K562 (cell line): ENCODE results near the gene KCNA2. TPM values are rescaled to one million over a fixed set of nuclear protein-coding genes. Genes with fewer than 3 reads are reported as not detected.

Experiments used
- ATAC-seq: fragments of 200-7000 bp; cut with Tn5 transposase; 3 replicates; pipeline ENCODE4 v1.9.1; 2020; ENCODE audit warnings: moderate library complexity
- BruUV-seq: library from RNA; stranded (reverse); fragments of 400-500 nt; replicated peaks from 2 replicates; lab custom pipeline; 2021; lab: Mats Ljungman, UMichigan
- CTCF ChIA-PET: fragments of 300-600 bp; formaldehyde crosslinking; extraction: SDS; loops from one replicate; lab custom pipeline; 2021; ENCODE audit warnings: low intra/inter-chr PET ratio; lab: Yijun Ruan, JAX
- POLR2A ChIA-PET: fragments of 300-600, 350-650 bp; sonication (Branson Sonifier 250); formaldehyde crosslinking; extraction: SDS; loops from one replicate; lab custom pipeline; 2021; ENCODE audit warnings: antibody characterized with exemption, inconsistent platforms; lab: Yijun Ruan, JAX
- DNase-seq, 4 experiments: peaks; one replicate each; pipeline versions ENCODE4 v3.0.0 to v3.0.0-alpha.2; 2011 to 2018; ENCODE audit warnings: low spot score in 3 of 4, mixed read lengths in 3 of 4; ENCODE audit errors: extremely low read depth in 1 of 4
- FAIRE-seq: peaks from 2 replicates; lab custom pipeline; 2011; peaks lifted over from hg19 to GRCh38; lab: Jason Lieb, UNC
- H2AFZ ChIP-seq: 2 replicates; pipeline ENCODE4 v1.6.0; 2011; ENCODE audit warnings: low read depth, low read length, control low read depth, inconsistent platforms
- H3K27ac ChIP-seq: fragments of 200-600 bp; 3 replicates; pipeline ENCODE4 v1.8.0; 2011; ENCODE audit warnings: low read depth, mild to moderate bottlenecking, control low read depth, inconsistent platforms, low read length, moderate library complexity, mixed read lengths; ENCODE audit errors: extremely low read depth
- H3K27me3 ChIP-seq, 2 experiments: fragments of 300-600 bp in 1 of 2; 2 replicates in 1 of 2; 3 replicates in 1 of 2; pipeline versions ENCODE4 v1.6.0 to v1.8.0; 2011; ENCODE audit warnings: inconsistent platforms in 2 of 2, low read length in 2 of 2, mild to moderate bottlenecking in 1 of 2, mixed read lengths in 1 of 2, moderate library complexity in 1 of 2; ENCODE audit not compliant: control insufficient read depth in 2 of 2, insufficient read depth in 2 of 2
- H3K36me3 ChIP-seq: fragments of 300-600 bp; 3 replicates; pipeline ENCODE4 v1.8.0; 2011; ENCODE audit warnings: mild to moderate bottlenecking, low read length, inconsistent platforms; ENCODE audit not compliant: control insufficient read depth, insufficient read depth
- H3K4me1 ChIP-seq, 2 experiments: fragments of 200-600 bp in 1 of 2; replicated peaks in 1 of 2; 2 replicates in 1 of 2; 3 replicates in 1 of 2; pipeline versions ENCODE4 v1.5.1 to v1.8.0; 2011; ENCODE audit warnings: inconsistent platforms in 2 of 2, low read length in 2 of 2, mild to moderate bottlenecking in 1 of 2, mixed read lengths in 1 of 2, moderate library complexity in 1 of 2; ENCODE audit not compliant: control insufficient read depth in 2 of 2, insufficient read depth in 2 of 2
- H3K4me2 ChIP-seq: 2 replicates; pipeline ENCODE4 v1.6.1; 2011; ENCODE audit warnings: low read length, control low read depth, inconsistent platforms, mixed read lengths; ENCODE audit not compliant: insufficient read depth
- H3K4me3 ChIP-seq: fragments of 200-600 bp; sonication (generic), shearing (Covaris generic); 2 replicates; pipeline ENCODE4 v1.5.1; 2016; ENCODE audit warnings: control low read depth, inconsistent platforms
- H3K79me2 ChIP-seq: fragments of 200-600 bp; 3 replicates; pipeline ENCODE4 v1.8.0; 2011; ENCODE audit warnings: low read length, inconsistent platforms; ENCODE audit not compliant: control insufficient read depth, insufficient read depth
- H3K9ac ChIP-seq, 2 experiments: 2 replicates each; pipeline versions ENCODE4 v1.6.0 to v1.6.1; 2011; ENCODE audit warnings: low read depth in 2 of 2, low read length in 2 of 2, control low read depth in 1 of 2, inconsistent platforms in 1 of 2, mild to moderate bottlenecking in 1 of 2, mixed read lengths in 1 of 2; ENCODE audit not compliant: insufficient read depth in 1 of 2
- H3K9me1 ChIP-seq: one replicate; pipeline ENCODE4 v1.6.0; 2011; ENCODE audit warnings: inconsistent platforms, mild to moderate bottlenecking, low read length, moderate library complexity; ENCODE audit not compliant: control insufficient read depth, insufficient read depth
- H3K9me3 ChIP-seq: replicated peaks from 2 replicates; pipeline ENCODE4 v1.5.1; 2011; ENCODE audit warnings: low read depth, low read length, inconsistent platforms; ENCODE audit not compliant: control insufficient read depth, insufficient read depth
- H4K20me1 ChIP-seq: replicated peaks from 2 replicates; pipeline ENCODE4 v1.6.1; 2011; ENCODE audit warnings: low read length, inconsistent platforms, mixed read lengths; ENCODE audit not compliant: control insufficient read depth, insufficient read depth
- BRD4 ChIP-seq: fragments of 200-600 bp; sonication (generic); IDR thresholded peaks from 2 replicates; pipeline ENCODE4 v1.6.1; 2017; ENCODE audit warnings: inconsistent platforms
- CGGBP1 ChIP-seq: fragments of 250-450 bp; sonication (Bioruptor Pico); IDR thresholded peaks from 2 replicates; pipeline ENCODE4 v1.9.0; 2021; ENCODE audit warnings: mild to moderate bottlenecking
- KAT8 ChIP-seq: fragments of 450-650 bp; IDR thresholded peaks from 2 replicates; pipeline ENCODE4 v1.6.1; 2016; ENCODE audit warnings: low read depth, mild to moderate bottlenecking
- SAFB ChIP-seq: fragments of 200-400 bp; formaldehyde crosslinking; IDR thresholded peaks from 2 replicates; pipeline ENCODE4 v1.6.1; 2017; ENCODE audit warnings: low read depth, low read length, borderline replicate concordance
- SMARCA5 ChIP-seq: fragments of 450-650 bp; IDR thresholded peaks from 2 replicates; pipeline ENCODE4 v1.6.1; 2016
- TRIM25 ChIP-seq: fragments of 450-650 bp; IDR thresholded peaks from 2 replicates; pipeline ENCODE4 v1.7.0; 2016; ENCODE audit warnings: borderline replicate concordance
- ZNF609 ChIP-seq: sonication (generic); formaldehyde crosslinking; IDR thresholded peaks from 2 replicates; pipeline ENCODE4 v1.8.1; 2023; ENCODE audit warnings: missing genetic modification reagents, mild to moderate bottlenecking, borderline replicate concordance
- ZNF830 ChIP-seq: fragments of 250-450 bp; sonication (Bioruptor Pico); IDR thresholded peaks from 2 replicates; pipeline ENCODE4 v1.5.0; 2021; ENCODE audit warnings: mild to moderate bottlenecking
- WGBS: fragments of 100-300 bp; shearing (Covaris generic); methylation state at CpG from one replicate; pipeline ENCODE4 v1.1.6; 2016; ENCODE audit warnings: low coverage, mixed read lengths; ENCODE audit not compliant: insufficient coverage; ENCODE audit errors: missing lambda C conversion rate; 5-methylcytosine and 5-hydroxymethylcytosine counted together
- in situ Hi-C: fragments of 300-500 bp; cut with MboI; formaldehyde crosslinking; loops from 4 replicates; pipeline ENCODE4 v1.15.0; 2018; ENCODE audit warnings: inconsistent platforms, mixed read lengths
- intact Hi-C: fragments of 100-400 bp; cut with micrococcal nuclease; formaldehyde crosslinking; loops from 2 replicates; pipeline ENCODE4 v1.14.2; 2022
- polyA plus RNA-seq, 8 experiments: library from polyadenylated mRNA; depleted of rRNA in 4 of 8; stranded (reverse) in 5 of 8; unstranded in 3 of 8; fragments of >200 nt; fragmentation: Nextera tagmentation in 2 of 8; fragmentation: Illumina TruSeq in 1 of 8; extraction: Ambion mirVana in 2 of 8; extraction: Trizol in 1 of 8; gene quantifications; 2 replicates each; pipeline versions ENCODE4 v1.2.1 to v1.2.3, GENCODE V29; 2011 to 2014; ENCODE audit warnings: inconsistent platforms in 1 of 8, missing spikeins in 1 of 8
- total RNA-seq, 7 experiments: library from RNA; depleted of rRNA in 6 of 7; stranded (reverse); fragments of >200 nt in 6 of 7; fragmentation: Illumina TruSeq in 2 of 7; extraction: Trizol in 2 of 7; gene quantifications; 2 replicates each; pipeline versions ENCODE4 v1.2.1 to v1.2.3, GENCODE V29; 2011 to 2021; ENCODE audit warnings: low replicate concordance in 1 of 7
- TF ChIP-seq, protein P1 (sequence below): fragments of 200-800 bp; sonication (Bioruptor generic); IDR thresholded peaks from 2 replicates; pipeline ENCODE4 v1.6.1; 2017; ENCODE audit warnings: missing genetic modification characterization, missing compliant biosample characterization
- TF ChIP-seq, protein P2 (sequence below): sonication (generic); formaldehyde crosslinking; IDR thresholded peaks from 2 replicates; pipeline ENCODE4 v1.8.1; 2022; ENCODE audit warnings: missing genetic modification reagents

Gene KCNA2
- total and polyA plus RNA-seq, 9 of the 15 experiments (the other 6 are each of a cell fraction or from before 2014, with no cell fraction given), result not detected

DNA sequence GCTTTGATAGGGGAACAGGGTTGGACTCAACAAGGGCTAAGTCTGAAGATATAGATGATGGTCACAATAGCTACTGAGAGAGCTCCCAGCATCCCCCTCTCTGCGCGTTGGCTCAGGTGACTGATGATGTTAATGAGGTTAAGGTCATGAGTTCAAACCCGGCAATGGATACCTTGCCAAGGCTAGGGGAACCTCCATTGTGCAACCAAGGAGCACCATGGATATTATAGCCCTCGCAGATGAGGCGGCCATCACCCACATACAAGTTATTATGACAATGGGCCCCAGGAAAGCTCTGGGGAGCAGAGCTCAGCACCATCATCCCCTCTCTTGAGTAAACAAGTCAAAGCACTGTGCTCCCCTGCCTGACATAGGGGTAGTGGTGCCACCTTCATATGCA is 8.2 kb downstream of the KCNA2 start (continued):
- TF ChIP-seq, protein P1, sequence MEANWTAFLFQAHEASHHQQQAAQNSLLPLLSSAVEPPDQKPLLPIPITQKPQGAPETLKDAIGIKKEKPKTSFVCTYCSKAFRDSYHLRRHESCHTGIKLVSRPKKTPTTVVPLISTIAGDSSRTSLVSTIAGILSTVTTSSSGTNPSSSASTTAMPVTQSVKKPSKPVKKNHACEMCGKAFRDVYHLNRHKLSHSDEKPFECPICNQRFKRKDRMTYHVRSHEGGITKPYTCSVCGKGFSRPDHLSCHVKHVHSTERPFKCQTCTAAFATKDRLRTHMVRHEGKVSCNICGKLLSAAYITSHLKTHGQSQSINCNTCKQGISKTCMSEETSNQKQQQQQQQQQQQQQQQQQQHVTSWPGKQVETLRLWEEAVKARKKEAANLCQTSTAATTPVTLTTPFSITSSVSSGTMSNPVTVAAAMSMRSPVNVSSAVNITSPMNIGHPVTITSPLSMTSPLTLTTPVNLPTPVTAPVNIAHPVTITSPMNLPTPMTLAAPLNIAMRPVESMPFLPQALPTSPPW, result no peak
- TF ChIP-seq ZNF830 (CRISPR knock-in tag) (no peak), KAT8 (no peak)

- BruUV-seq, result no TSS peak
- Histone ChIP-seq H3K9ac (no peak overlapping the region), H2AFZ (no peak overlapping the region), H3K36me3 (no peaks in the 10 kb centered on the region), H3K79me2 (no peaks in the 10 kb centered on the region), H4K20me1 (no peaks in the 10 kb centered on the region; the same call in 1 of the 2 replicates), H3K9me1 (no peaks in the 10 kb centered on the region), H3K4me3 (no peak overlapping the region), H3K4me2 (no peak overlapping the region), H3K9me3 (no peaks in the 10 kb centered on the region), H3K4me1 (no peaks in the 10 kb centered on the region), H3K27me3 (peaks cover 0 to 5% of the 10 kb centered on the region in 2 experiments; a peak in 3 of 5 replicates), H3K27ac (no peak overlapping the region)
- FAIRE-seq (no peak), DNase-seq (no peak), ATAC-seq (no peak)
- POLR2A ChIA-PET, result no interaction called here
- CTCF ChIA-PET, result no interaction called here
- in situ Hi-C loops, result no loop called here
- WGBS, result 2% methylated on average over 2 of the region's 2 CpGs
- intact Hi-C loops, result no loop called here
- TF ChIP-seq TRIM25, result no peak
- TF ChIP-seq SMARCA5, result no peak
- TF ChIP-seq BRD4, result no peak
- no peak for TF ChIP-seq ZNF609 (CRISPR knock-in tag)
- TF ChIP-seq CGGBP1 (CRISPR knock-in tag), result no peak
- TF ChIP-seq SAFB, result no peak
- TF ChIP-seq, protein P2, sequence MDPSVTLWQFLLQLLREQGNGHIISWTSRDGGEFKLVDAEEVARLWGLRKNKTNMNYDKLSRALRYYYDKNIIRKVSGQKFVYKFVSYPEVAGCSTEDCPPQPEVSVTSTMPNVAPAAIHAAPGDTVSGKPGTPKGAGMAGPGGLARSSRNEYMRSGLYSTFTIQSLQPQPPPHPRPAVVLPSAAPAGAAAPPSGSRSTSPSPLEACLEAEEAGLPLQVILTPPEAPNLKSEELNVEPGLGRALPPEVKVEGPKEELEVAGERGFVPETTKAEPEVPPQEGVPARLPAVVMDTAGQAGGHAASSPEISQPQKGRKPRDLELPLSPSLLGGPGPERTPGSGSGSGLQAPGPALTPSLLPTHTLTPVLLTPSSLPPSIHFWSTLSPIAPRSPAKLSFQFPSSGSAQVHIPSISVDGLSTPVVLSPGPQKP (CRISPR knock-in tag), result no peak
These were observed 9.8 kb downstream of the KCNA2 start for GRCh38 chr1:110596312-110596711.
